ENCODE results near the gene SLX4. TPM values are rescaled to one million over a fixed set of nuclear protein-coding genes. Genes with fewer than 3 reads are reported as not detected.

SLX4 gene
- total RNA-seq, 2 experiments from 2014 or later: 13.2 to 13.8 TPM

- Mint-ChIP-seq H3K27ac (no peak overlapping the region), H3K36me3 (ENCODE audit: low read depth) (peaks cover 63% of the 10 kb centered on the region), H3K4me3 (no peak overlapping the region), H3K4me1 (no peaks in the 10 kb centered on the region), H3K9me3 (no peaks in the 10 kb centered on the region), H3K27me3 (no peaks in the 10 kb centered on the region)
- no peak for DNase-seq
- CTCF ChIA-PET: interaction anchor here (0.5 kb wide), 1 partner anchor 212 kb away, joined by 3 read pairs; no protein-coding TSS in a partner anchor
- POLR2A ChIA-PET: no interaction called here
Measured at GRCh38 chr16:3542601-3543373, 68.6 kb downstream of the SLX4 start.

GRCh38 chr16:3541527-3542155 is 69.8 kb downstream of the SLX4 start:
- ChIA-PET CTCF (interaction anchor here (0.6 to 2.1 kb wide), 3 partner anchors 11 to 362 kb away, joined by 3 to 5 read pairs (median 4); no protein-coding TSS in a partner anchor), POLR2A (no interaction called here)
- Mint-ChIP-seq H3K9me3 (no peaks in the 10 kb centered on the region), H3K4me3 (no peak overlapping the region), H3K27ac (no peak overlapping the region), H3K36me3 (ENCODE audit: low read depth) (peaks cover 60% of the 10 kb centered on the region), H3K27me3 (no peaks in the 10 kb centered on the region), H3K4me1 (no peaks in the 10 kb centered on the region)
- DNase-seq: no peak

- no peaks in the 10 kb centered on the region for H3K27me3 Mint-ChIP-seq
- no peak for DNase-seq
- no peaks in the 10 kb centered on the region for H3K9me3 Mint-ChIP-seq
- H3K36me3 Mint-ChIP-seq (ENCODE audit: low read depth): peaks cover 61% of the 10 kb centered on the region
- H3K4me3 Mint-ChIP-seq: no peak overlapping the region
- CTCF ChIA-PET: no interaction called here
- peaks cover 2% of the 10 kb centered on the region for H3K4me1 Mint-ChIP-seq
- H3K27ac Mint-ChIP-seq: no peak overlapping the region
- POLR2A ChIA-PET: no interaction called here
Measured at GRCh38 chr16:3538222-3538621, 73.2 kb downstream of the SLX4 start.

GRCh38 chr16:3536851-3537250 is 74.6 kb downstream of the SLX4 start:
- no peak overlapping the region for H3K27ac Mint-ChIP-seq
- peaks cover 63% of the 10 kb centered on the region for H3K36me3 Mint-ChIP-seq (ENCODE audit: low read depth)
- DNase-seq: no peak
- no peaks in the 10 kb centered on the region for H3K9me3 Mint-ChIP-seq
- H3K4me3 Mint-ChIP-seq: no peak overlapping the region
- POLR2A ChIA-PET: no interaction called here
- H3K27me3 Mint-ChIP-seq: no peaks in the 10 kb centered on the region
- CTCF ChIA-PET: interaction anchor here (0.9 to 1.7 kb wide), 4 partner anchors 9 to 28 kb away, joined by 3 to 5 read pairs (median 4); no protein-coding TSS in a partner anchor
- peaks cover 2% of the 10 kb centered on the region for H3K4me1 Mint-ChIP-seq

GRCh38 chr16:3536271-3536731 is 75.1 kb downstream of the SLX4 start:
- H3K4me1 Mint-ChIP-seq: peaks cover 2% of the 10 kb centered on the region
- no peaks in the 10 kb centered on the region for H3K27me3 Mint-ChIP-seq
- H3K27ac Mint-ChIP-seq: peak overlapping the region; percentile 62
- no peak overlapping the region for H3K4me3 Mint-ChIP-seq
- ChIA-PET POLR2A (no interaction called here), CTCF (interaction anchor here (1.2 to 1.7 kb wide), 2 partner anchors 8 to 11 kb away, joined by 4 to 5 read pairs; no protein-coding TSS in a partner anchor)
- no peaks in the 10 kb centered on the region for H3K9me3 Mint-ChIP-seq
- peaks cover 63% of the 10 kb centered on the region for H3K36me3 Mint-ChIP-seq (ENCODE audit: low read depth)
- DNase-seq: no peak

- Mint-ChIP-seq H3K9me3 (no peaks in the 10 kb centered on the region), H3K36me3 (ENCODE audit: low read depth) (peaks cover 55% of the 10 kb centered on the region), H3K27ac (peak overlapping the region; percentile 25)
Measured at GRCh38 chr16:3534126-3534525, 77.3 kb downstream of the SLX4 start.

GRCh38 chr16:3532741-3533140 is 78.7 kb downstream of the SLX4 start:
- no peak overlapping the region for H3K4me3 Mint-ChIP-seq

More at GRCh38 chr16:3534126-3534525, 77.3 kb downstream of the SLX4 start:
- POLR2A ChIA-PET: no interaction called here
- Mint-ChIP-seq H3K27me3 (no peaks in the 10 kb centered on the region), H3K4me3 (no peak overlapping the region), H3K4me1 (peaks cover 2% of the 10 kb centered on the region)
- CTCF ChIA-PET: no interaction called here
- DNase-seq: no peak

More at GRCh38 chr16:3532741-3533140, 78.7 kb downstream of the SLX4 start:
- Mint-ChIP-seq H3K4me1 (peaks cover 7% of the 10 kb centered on the region), H3K9me3 (no peaks in the 10 kb centered on the region), H3K27me3 (no peaks in the 10 kb centered on the region), H3K27ac (no peak overlapping the region), H3K36me3 (ENCODE audit: low read depth) (peaks cover 63% of the 10 kb centered on the region)
- DNase-seq: no peak
- ChIA-PET CTCF (interaction anchor here (1.0 kb wide), 1 partner anchor 35 kb away, joined by 3 read pairs; no protein-coding TSS in a partner anchor), POLR2A (no interaction called here)

Other genes starting within 250 kb of the SLX4 start
- 10 to 100 TPM; 19.5 to 21.4 TPM for gene ZSCAN32, start 210.6 kb downstream of the SLX4 start, total RNA-seq
- 10 to 100 TPM; 11.4 to 12.7 TPM for gene ZNF174, start 210.4 kb downstream of the SLX4 start, total RNA-seq
- 1 to 10 TPM; 2.5 to 2.7 TPM for gene ZNF597, start 168.1 kb downstream of the SLX4 start, total RNA-seq
- 10 to 100 TPM; 42.6 to 59.1 TPM for gene NAA60, start 167.9 kb downstream of the SLX4 start, total RNA-seq
- gene C16orf90, start 116.1 kb downstream of the SLX4 start, total RNA-seq: not detected
- 10 to 100 TPM; 39.0 to 43.2 TPM for gene CLUAP1, start 110.6 kb downstream of the SLX4 start, total RNA-seq
- 10 to 100 TPM; 80.7 to 98.7 TPM for gene NLRC3, start 34.2 kb downstream of the SLX4 start, total RNA-seq
- 10 to 100 TPM; 39.7 to 44.2 TPM for gene DNASE1, start 43.1 kb upstream of the SLX4 start, total RNA-seq
- 100 to 1,000 TPM in 1 of 2 experiments, 10 to 100 TPM in 1; 99.5 to 101 TPM for gene TRAP1, start 105.9 kb upstream of the SLX4 start, total RNA-seq